Activated CD8-positive, alpha-beta memory T cell treated with anti-CD3 and anti-CD28 coated beads for 24 hours (primary cell): Measurements from ENCODE around the gene IL1RAPL1.

Experiments
- DNase-seq: peaks from one replicate; pipeline ENCODE4 v3.0.0-alpha.2; 2020

The IL1RAPL1 gene

DNA sequence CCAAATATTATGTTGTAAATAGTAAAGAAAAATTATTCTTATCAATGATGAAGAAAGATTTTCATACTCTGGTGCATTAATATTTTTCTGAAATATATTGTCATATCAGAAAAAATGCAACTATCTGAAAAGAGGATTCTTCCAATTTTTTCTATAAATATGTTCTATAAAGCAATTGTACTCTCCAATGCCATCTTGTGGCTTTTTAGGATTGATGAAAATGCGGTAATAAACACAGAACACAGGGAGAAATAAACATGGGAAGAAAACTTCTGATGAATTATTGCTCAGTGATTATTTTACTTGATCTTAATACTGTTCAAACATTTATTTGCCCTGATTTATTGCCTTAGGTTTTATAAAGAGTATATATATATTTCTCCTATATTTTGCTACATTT is 215.4 kb downstream of the IL1RAPL1 start:
- DNase-seq: no peak

DNA sequence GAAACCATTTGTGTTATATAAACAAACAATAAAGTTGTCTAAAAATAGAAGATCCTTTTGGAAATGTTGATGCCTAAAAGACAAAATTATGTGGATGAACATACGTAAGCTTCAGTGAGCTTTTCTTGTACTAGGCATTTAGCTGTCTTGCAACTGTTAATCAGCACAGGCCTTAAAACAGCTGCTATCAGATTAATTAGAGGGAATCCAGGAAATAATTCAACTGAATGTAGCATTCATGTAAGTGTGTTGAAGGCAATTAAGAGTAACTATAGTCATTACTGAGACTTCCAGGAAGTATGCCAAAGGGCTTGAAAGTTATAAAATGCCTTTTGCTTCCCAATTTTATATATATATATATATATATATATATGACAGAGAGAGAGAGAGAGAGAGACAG is 248.7 kb downstream of the IL1RAPL1 start:
- no peak for DNase-seq

DNA sequence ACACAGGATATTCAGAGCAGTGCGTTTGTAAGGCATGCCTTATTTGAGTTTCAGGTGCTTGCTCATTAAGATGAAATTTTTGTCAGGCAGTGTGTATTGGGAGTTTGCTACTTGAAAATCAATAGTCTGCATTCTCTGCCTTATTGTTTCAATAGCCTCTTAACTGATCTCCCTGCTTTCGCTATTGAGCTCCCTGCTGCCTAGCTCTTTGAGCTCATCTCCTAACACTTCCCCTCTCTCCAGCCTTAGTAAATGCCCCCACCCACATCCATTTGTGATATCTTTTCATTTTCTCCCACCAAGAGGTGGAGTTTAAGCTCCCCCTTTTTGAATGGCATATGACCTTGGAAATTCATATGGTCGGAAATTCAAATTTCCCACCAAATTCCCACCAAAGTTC is 256.6 kb downstream of the IL1RAPL1 start:
- DNase-seq: no peak

DNA sequence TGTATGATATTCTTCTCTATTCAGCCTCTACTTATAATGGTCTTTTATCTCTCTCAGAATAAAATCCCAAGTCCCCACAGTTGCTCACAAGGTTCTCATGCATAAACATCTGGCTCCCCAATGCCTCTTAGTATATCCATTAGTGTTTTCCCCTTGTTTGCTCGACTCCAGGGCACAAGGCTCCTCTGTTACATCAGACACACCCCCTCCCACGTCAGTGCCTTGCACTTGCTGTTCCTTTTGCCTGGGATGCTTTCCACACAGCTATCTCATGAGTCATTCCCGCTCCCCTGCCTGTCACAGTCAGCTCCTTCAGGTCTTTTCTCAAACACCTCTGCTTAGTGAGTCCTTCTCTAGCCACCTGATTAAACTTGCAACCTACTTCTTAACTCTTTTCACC is 260.2 kb downstream of the IL1RAPL1 start:
- no peak for DNase-seq

DNA sequence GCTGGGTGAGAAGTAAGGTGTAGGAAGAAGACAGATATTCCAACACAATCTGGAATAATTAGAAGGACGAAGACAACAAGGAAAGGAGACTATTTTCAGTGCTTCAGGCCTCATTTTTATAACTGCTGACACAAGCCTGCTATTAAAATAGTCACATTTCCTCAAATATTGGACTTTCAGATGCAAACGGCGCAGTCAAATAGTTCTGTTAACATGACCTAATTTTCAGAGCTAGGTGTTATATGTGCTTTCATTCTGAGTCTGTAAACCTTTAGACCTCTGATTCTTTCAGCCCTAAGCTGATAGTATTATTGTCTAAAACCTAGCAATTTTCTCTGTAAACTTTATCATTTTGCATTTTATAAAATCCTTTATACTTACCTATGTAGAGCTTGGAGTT is 261.5 kb downstream of the IL1RAPL1 start:
- no peak for DNase-seq

DNA sequence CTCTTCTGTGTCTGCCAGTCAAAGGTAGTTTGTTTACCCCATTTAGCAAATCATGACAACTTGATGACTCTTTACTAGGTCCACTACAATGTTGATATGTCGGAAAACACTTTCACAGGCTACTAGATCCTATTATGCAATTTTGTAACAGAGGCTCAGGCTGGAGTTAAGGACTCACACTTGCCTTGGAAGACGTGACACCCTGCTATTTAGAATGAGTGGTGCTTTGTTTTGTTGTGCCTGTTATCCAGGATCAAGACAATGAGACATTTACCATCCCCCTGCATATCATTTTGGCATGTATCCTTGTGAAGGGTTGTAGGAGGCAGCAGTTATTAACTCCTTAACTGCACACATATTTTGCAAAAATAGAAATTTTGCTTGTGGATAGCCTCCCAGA is 263.7 kb downstream of the IL1RAPL1 start:
- no peak for DNase-seq

DNA sequence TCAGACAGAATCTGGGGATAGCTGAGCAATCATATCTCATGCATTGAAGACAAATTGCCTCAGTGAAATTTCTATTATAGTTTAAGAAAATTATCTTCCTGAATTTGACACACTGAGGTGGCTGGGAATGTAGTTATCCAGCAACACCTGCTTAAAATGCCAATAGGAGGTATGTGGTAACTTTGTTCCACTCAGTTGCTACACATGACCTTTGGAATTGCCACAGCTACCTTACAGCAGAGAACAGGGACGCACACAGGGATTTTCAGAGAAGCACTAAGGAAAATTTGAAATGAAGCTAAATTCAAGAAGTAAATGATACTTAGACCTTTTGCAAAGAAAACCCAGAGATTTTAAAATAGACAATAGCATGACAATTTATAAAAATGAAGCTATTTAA is 264.6 kb downstream of the IL1RAPL1 start:
- no peak for DNase-seq

DNA sequence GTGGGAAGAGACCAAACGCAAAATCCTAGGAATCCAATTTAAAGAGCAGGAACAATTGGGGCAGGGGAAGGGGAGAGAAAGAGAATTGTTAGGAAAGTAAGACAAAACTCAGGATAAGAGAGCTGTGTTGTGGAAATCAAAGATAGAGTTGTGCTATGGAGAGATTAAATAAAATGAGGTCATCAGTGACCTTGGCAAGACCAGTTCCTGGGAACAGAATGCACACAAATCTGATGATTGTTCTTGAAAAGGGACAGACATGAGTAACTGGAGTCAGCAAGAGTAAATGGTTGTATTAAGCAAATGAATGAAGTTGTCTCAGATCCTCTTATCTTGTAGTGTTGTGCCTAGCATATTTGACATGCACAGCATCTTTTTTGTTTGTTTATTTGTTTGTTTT is 267.4 kb downstream of the IL1RAPL1 start:
- DNase-seq: no peak

DNA sequence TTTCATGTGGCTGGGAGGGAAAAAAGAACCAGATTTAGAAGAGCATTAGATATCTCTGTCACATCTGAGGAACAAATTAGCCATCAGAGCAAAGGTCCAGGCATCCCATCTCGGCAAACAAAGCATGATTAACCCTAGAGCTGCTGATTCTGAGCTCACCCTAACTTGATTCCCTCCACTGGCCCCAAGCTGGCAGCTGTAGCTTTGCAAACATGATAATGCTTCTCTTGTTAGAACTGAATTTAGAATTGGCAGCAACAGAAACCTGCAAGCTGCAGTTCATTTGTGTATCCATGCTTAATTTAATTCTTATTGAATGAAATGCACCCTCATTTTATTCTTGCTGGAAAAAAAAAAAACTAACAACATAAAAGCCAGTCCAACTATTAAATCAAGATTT is 289.2 kb downstream of the IL1RAPL1 start:
- DNase-seq: no peak

DNA sequence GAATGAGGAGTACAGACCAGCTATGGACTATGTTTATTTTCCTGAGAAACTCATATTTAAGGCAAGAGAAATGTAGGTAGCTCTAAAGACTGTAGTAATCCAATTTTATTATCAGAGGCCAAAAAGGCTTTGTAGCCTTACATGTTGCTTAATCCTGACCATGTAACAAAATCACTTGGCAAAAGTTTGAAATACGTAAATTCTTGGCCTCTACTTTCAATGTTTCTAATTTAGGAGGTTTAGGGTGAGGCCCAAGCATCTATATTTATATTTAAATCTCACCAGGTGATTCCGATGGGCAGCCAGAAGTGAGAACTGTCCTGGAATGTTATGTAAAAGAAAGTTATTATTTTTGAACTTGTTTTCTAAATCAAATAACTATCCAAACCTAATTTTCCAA is 289.7 kb downstream of the IL1RAPL1 start:
- no peak for DNase-seq

DNA sequence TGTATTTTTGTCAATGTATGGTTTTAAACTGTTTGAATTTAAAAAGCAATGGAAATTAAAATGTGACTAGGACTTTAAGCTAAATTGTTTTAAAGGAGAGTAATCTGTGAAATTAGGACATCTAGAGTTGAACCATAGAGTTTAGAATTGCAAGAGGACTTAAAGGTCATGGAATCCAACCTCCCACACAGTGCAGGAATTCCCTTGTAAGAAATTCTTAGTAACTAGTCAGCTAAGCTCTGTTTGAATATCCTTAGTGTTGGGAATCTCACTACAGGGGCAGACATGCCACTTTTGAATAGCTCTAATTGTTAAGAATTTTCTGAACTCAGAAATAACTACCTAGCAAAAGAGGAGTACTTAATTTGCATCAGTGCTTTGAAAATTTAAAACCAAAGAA is 292.9 kb downstream of the IL1RAPL1 start:
- no peak for DNase-seq

DNA sequence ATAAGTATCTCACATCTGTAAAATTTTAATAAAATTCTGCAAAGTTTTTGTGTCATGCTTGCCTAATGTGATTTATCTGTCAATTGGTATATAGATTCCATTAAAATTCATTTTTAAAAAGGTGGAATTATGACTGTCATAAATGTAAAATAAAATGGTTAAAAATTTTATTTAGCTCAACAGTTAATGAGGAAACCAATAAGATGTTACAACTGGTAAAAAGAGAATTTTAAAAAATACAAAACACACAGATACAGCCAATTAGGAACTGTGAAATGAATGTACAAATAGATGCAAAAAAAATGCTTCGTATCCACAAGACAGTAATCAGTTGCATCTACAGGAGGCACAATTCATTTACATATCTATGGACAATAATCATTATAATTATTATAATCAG is 297.6 kb downstream of the IL1RAPL1 start:
- DNase-seq: no peak

DNA sequence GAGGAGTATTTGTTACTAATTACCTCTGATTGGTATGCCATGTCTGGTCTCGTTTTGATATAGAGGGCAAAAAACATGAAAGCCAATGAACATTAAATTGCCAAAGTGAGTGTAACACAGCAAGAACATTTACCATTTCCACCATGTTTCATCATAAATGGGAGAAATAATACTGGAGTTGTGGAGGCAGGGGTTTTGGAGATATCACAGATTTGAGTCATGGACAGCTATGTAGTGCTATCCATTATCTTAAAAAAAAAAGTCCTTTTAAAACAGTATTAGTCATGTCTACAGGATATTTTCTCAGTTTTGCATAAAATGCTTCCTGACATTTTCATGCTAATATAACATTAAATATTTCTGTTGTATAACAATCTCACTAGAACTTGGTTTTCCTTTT is 301.2 kb downstream of the IL1RAPL1 start:
- no peak for DNase-seq

DNA sequence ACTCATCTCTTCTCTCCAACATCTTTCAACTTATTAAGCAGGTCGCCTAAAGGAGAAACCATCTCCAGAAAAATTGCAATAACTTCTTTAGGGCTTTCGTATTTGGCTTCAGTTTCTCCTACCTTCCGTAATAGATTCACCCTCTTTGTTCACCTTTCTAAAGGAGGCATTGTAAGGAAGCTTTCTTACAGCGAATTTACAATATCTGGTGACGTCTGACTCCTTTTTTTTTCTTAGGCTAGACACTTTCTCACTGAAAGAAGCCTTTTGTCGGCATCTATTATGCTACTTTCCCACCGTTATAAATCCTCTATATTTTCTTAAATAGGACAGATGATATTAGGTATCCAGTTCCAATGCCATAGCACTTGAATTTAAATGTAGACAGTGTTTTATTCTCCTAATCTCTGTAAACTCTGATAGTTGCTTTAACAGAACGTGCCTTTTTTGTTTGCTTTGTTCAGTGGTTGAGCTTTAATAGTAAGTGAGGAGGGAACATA is 302.4 kb downstream of the IL1RAPL1 start:
- DNase-seq: no peak

DNA sequence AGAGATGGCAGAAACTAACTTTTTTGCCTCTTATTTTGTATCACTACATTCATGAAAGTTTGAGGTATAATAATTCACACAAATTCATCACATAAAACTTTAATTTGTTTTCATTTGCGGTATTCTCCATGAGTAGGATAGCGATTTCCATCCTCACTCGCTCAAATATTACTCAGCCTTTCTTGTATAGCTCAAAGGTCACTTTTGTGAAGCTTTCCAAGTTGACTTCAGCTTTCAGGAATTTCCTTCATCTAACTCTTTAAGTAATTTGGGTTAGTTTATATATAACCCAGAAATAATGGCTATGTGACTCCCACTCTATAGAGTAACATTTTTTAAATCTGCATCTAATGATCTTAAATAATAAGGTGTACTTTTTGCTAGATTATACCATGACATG is 314.4 kb downstream of the IL1RAPL1 start:
- no peak for DNase-seq

DNA sequence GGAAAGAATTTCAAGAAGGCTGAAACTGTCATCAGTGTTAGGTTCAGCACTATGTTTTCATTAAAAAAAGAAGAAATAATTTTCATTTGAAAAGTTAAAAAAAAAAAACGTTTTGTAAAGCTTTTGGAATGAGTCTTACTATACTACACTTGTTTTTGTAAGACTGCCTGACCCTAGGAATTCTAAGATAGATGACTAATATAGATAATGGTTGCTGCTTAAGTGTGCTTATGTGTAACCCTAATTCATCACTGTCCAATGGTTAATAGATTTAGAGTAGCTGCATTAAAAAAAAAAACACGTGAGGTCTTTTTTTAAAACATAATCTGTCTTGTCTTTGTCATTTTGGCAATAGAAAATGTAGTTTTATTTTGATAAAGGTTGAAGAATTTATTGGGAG is 323.2 kb downstream of the IL1RAPL1 start:
- no peak for DNase-seq

DNA sequence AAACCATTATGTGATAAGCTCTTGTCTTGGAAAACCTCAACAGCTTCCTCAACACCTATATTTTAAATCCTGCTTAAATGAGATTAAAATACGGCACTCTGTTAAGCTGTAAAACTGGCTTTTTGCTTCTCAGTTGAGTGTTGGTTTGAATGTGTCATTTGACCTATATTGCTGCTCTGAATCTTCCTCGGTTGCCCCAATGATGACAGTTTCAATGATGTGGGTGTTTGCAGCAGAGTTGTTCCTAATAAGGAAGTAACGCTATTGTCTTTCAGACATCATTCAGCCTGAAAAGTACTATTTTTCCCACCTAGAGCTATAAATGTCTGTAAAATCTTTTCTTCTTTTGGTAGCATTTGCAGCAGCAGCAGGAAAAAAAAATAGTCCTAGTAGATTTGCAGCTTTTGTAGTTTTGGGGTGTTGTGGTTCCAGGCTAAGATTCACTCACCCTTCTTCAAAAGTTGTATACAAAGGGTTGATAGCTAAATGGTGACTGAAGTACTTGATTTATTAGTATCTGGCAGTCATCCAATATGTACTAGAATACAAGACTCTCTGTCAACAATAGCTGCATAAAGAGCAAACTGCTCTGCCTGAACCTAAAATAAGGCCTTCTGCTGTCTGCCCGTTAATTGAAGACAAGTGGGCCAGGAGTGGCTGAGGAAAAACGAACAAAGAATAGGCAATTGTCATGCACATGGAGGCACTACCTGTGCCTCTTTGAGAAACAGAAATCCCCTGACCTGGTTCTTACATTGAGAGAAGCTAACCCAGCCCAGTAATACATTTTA is 333.1 kb downstream of the IL1RAPL1 start:
- DNase-seq: no peak

DNA sequence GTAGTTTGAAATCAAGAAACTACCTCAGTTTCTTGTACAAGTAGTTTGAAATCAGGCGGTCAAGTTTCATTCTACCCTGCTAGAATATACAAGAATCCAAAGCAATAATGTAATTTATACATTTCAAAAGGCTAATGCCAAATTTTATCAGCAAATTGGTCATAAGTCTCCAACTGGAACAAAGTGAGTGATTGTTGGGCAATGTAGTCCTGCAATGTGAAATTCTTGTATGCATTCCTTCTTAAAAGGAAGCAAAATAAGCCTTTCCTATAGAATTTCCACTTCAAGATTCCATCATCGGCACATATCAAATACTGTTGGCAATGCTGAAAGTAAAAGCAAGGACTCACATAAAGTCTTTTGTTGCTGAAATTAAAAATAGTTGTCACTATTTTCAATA is 334.9 kb downstream of the IL1RAPL1 start:
- DNase-seq: no peak

DNA sequence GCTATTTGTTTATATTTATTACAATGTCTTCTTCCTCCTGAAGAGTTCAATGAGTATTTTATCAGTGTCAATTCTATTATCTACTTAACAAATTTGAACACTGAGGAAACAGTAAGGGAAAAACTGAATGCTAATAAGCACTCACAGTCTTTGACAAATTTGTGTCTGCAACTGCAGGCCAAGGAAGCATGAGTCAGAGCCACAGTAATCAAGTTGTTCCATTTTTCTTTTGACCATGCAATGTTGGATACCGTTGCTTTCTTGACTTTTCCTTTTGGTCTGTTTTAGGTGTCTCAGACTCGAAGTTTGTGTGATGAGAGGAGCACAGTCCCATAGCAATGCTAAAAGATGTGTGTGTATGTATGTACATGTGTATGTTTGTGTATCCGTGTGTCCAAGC is 359.6 kb downstream of the IL1RAPL1 start:
- no peak for DNase-seq

DNA sequence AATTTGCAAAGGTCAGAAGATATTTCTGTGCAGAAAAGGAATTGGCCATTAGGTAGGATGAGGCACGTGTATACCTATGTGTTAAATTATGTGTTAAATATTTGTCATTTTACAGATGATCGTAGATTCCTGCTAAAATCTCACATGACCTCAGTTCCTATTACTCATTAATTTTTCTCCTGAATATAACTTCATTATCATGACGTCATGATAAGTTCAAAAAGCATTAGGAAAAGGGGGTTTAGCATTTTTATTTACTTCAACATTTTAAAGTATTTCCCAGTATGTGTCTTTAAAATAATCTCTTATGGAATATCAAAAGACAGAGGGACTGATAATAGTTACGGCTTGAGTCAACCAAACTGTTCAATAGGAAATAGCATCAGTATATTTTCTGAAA is 372.8 kb downstream of the IL1RAPL1 start:
- no peak for DNase-seq

DNA sequence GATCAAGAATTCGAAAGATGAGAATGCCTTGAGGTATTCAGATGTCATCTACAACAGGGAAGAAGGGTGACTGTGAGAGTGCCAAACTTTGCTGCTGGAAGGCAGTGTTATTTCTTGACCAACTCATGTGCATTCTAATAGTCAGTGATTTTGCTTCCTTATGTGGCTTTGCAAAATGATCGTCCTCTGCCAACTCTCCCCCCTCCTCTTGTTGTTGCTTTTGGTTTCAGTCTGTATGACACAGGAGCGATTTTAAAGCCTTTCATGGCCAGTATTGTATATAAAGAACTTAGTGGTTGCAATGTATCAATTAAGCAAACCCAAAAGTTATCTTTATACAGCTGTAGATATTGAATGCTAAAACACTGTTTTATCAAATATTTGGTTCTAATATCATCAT is 379.1 kb downstream of the IL1RAPL1 start:
- DNase-seq: no peak

DNA sequence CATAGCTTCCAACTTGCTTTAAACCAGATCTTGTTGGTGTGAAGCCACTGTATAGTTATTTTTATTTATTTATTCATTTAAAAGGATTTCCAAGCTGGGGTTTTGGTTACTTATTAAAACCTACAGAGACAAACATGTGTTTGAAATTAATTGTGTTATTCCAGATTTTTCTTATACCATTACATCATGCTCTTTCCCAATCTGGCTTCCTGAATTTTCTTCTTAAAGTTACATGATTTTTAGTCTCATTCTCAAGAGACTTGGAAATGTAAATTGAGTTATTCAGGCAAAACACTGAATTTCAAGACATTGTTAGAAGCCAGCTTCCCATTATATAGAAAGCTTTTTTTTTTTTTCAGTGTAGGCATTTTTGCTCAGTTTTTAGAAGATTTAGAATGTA is 381.9 kb downstream of the IL1RAPL1 start:
- no peak for DNase-seq

DNA sequence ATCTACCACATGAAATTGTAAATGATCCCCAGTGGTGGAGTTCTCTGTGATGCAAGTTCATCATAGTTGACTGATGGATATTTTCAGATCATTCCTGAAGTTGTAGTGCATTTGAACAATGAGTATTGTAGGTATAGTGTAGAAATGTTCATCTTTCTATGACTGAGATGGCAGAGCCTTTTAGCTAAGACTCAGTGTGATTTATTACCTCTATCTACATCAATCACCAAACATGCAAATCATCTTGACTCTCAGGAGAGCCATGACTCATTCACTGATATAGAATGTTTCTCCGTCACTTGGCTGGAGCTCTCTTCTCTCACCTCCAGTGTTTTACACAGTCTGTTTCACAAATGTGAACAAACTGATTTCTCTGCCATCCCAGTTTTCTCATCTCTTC is 392.6 kb downstream of the IL1RAPL1 start:
- no peak for DNase-seq

DNA sequence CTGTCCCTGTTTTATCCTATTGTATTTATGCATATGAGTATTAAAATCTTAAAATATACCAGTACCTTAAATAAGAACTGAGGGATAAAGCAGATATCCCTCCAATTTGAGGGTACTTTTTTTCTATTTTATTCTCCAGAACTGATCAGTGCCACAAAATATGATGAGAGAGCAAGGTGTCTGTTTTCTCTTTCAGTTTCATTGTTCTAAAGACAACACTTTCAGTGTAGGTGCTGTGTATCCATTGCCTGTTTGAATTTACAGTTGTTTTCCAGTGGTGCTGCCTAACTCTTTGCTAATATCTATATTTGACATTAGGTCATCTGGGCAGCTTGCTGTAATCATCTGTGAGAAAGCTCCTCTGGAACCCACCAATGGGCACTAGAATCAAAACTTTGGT is 394.7 kb downstream of the IL1RAPL1 start:
- no peak for DNase-seq

DNA sequence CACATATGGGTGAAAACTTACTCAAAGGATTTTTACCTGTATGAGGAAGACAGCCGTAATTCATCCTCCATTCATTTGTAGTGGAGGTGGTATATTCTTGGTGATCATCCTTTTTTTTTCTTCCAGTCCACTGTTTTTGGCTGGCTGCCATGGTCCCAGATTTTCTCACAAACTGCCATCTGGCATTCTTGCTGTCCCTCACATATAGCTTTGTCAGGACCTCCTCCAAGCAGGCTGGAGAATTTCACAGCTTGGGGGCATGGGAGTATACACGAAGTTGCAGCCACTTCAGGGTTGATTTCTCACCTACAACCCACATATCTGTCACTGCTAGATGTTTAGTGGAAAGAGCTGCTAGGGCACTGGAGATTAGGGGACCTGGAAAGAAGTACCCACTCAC is 401.0 kb downstream of the IL1RAPL1 start:
- DNase-seq: no peak
